ENCODE measurements around the gene CTPS1. TPM values are rescaled to one million over a fixed set of nuclear protein-coding genes. Genes with fewer than 3 reads are reported as not detected.
A peak's percentile ranks its signal among the peaks of the same experiment; 100 is the strongest.

The CTPS1 gene
- total RNA-seq, 1 experiment from 2014 or later: 23.0 TPM

DNA sequence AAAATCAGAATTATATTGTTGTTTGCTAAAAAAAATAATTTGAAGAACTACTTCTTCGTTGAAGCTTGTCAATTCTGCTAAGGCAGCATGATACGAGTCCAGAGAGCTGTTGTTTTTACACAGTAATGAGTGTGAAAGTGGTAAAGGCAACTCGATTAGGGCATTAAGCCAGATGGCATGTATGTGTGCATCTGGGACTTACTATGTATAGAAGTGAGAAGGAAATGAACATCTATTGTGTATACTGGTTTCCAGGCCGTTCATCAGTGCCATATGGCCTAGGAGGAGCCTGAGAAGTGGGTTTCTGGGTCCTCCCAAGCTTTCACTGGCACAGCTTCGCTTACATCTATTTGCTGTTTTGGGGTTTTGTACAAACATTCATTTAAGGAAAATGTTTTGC, 5.7 kb downstream of the CTPS1 start:
- no peak for DNase-seq (ENCODE audit: low read depth, low spot score)
- in situ Hi-C loops (cut with HindIII; ENCODE audit: low pct_unique_long_range_greater_than_20kb, low sequenced_read_pairs): no loop called here

DNA sequence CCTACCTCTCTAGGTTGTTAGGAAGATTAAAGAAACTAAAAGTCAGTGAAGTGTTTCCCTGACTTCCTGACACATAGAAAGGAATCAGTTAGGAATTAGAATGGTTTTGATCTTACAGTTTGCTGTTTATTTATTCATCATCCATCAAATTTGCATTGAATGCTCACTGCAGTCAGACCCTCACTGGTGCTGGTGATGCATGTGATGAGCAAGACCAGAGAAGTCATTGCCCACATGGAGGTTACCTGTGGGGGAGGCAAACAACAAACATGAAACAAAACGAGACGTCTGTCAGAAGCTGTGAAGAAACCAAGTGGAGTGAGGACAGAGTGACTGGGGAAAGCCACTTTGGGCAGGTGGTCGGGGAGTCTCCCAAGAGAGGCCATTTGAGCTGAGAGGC, 6.4 kb downstream of the CTPS1 start:
- in situ Hi-C loops (cut with HindIII; ENCODE audit: low pct_unique_long_range_greater_than_20kb, low sequenced_read_pairs): no loop called here
- no peak for DNase-seq (ENCODE audit: low read depth, low spot score)

DNA sequence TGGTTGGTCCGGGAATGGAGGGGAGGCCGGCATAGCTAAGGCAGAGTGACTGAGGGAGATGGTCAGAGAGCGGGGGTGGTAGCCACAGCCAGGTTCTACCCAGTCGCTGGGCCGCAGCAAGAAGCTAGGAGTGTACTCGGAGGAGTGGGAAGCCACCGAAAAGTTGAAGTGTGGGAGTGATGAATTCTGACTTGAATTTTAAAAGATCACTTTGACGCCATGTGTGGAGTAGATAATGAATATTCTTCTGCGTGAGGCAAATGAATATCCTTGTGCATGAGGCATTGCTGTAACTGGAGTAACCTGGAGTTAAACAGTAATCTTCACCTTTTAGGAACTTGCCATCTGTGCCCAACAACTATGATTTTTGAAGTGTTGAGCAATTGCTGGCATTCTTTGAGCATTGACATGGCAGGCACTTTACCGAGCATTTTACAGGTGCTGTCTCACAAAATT, 6.9 kb downstream of the CTPS1 start:
- in situ Hi-C loops (cut with HindIII; ENCODE audit: low pct_unique_long_range_greater_than_20kb, low sequenced_read_pairs): no loop called here
- no peak for DNase-seq (ENCODE audit: low read depth, low spot score)

DNA sequence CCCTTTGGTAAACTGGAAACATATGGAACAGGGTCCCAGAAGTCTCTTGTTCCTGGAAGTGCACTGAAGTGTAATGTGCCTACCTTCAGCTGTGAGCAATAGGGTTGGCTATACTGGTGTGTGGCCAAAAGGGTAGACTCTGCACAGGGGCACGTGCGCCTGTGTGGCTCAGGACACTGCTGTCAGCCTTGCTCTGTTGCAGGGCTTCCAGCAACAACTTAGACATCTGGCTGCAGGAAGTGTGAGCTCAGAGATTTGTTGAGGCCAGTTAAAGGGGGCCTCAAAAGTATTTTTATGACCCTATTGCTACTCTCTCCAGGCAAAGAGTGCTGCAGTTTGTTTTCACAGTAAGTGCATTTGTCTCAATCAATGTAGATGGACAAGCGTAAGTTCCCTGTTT, 7.5 kb downstream of the CTPS1 start:
- DNase-seq (ENCODE audit: low read depth, low spot score): no peak
- in situ Hi-C loops (cut with HindIII; ENCODE audit: low pct_unique_long_range_greater_than_20kb, low sequenced_read_pairs): no loop called here

DNA sequence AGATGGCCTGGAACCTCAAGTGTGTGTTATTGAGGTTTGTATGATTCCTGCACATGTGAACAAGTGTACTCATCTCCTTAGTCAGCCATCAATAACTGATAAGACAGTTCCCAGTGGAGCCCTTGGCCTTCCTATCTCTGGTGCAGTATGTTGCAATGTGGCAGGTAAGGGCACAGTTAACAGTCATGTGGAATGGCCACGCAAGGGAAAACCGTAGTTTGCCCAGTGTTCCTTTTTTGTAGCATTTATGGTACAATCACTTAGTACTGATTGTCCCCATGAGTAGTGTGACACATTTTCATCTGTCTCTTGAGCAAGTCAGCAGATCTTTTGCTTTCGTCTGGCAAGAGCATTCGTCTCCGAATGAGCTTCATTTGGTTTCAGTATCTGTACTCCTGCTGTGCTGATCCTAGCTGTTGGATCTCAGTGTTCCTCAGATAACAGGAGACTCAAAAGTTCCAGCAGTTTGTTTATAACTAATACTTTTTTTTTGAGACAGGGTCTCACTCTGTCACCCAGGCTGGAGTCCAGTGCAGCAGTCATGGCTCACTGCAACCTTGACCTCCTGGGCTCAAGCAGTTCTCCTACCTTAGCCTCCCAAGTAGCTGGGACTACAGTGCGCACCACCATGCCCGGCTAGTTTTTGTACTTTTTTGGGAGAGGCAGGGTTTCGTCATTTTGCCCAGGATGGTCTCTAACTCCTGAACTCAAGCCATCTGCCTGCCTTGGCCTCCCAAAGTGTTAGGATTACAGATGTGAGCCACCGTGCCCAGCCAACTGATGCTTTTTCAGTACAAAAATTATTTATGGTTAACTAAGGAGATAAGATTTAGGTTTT, 8.2 kb downstream of the CTPS1 start:
- no peak for DNase-seq (ENCODE audit: low read depth, low spot score)
- in situ Hi-C loops (cut with HindIII; ENCODE audit: low pct_unique_long_range_greater_than_20kb, low sequenced_read_pairs): no loop called here

DNA sequence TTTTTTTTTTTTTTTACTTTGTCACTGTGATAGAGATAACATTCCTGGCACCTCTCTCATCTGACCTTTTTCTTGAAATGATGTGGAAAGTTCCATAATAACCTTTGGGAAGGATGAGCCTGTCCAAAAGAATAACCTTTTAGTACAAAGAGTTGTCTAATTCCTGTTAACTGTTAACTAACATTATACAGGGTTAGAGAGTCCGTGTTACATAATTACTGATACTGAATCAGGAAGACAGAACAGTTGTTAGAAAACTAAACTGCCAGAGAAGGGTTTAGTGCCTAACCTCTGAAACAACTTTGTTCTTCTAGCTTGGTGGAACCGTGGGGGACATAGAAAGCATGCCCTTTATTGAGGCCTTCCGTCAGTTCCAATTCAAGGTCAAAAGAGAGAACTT, 8.8 kb downstream of the CTPS1 start:
- in situ Hi-C loops (cut with HindIII; ENCODE audit: low pct_unique_long_range_greater_than_20kb, low sequenced_read_pairs): no loop called here
- DNase-seq (ENCODE audit: low read depth, low spot score): no peak

DNA sequence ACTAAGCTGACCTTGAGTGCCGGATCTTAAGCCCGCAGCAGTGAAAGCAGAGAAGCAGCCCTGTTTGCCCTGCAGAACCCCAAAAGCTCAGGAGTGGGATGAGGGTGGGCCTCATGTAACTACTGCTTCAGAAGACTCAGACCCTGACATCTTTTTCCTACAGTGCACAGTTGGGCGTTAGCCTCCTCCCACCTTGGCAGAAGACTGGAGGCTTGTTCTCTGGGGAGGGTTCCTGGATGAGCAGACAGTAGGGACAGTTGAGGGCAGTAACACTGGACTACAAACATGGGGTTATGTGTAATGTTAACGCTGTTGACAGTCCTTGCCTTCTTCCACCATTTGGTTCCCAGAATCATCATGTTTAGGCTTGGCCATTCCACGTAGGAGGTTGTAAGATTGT, 9.6 kb downstream of the CTPS1 start:
- in situ Hi-C loops (cut with HindIII; ENCODE audit: low pct_unique_long_range_greater_than_20kb, low sequenced_read_pairs): no loop called here
- DNase-seq (ENCODE audit: low read depth, low spot score): no peak

DNA sequence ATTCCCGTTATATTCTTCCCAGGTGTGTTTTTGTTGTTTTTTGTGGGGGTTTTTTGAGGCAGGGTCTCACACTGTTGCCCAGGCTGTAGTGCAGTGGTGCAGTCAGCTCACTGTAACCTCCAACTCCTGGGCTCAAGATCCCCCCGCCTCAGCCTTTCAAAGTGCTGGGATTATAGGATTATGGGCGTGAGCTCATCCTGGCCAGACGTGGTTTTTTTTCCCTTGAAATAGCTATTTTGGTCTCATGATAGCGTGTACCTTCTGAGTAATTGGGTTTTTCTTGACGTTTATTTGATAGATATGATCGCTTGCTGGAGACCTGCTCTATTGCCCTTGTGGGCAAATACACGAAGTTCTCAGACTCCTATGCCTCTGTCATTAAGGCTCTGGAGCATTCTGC, 17.6 kb downstream of the CTPS1 start:
- in situ Hi-C loops (cut with HindIII; ENCODE audit: low pct_unique_long_range_greater_than_20kb, low sequenced_read_pairs): no loop called here
- no peak for DNase-seq (ENCODE audit: low read depth, low spot score)

DNA sequence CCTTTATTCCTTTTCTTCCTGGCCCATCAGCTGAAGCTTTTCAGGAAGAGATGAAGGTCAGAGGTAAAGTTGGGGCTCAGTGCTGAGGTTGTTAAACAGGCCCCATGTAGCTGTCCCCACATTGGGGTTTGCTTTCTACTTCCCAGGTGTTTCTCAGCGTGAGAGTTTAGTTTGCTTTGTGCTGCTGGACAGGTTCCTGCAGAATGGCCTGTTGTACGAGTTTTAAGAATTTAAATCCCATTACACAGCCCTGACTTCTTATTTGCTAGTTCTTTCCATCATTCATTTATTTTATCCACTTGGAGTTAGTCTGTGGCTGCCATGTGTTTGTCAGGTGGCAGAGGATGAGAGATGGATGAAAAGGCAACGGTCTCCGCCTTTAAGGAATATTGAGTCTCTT, 19.2 kb downstream of the CTPS1 start:
- no peak for DNase-seq (ENCODE audit: low read depth, low spot score)
- in situ Hi-C loops (cut with HindIII; ENCODE audit: low pct_unique_long_range_greater_than_20kb, low sequenced_read_pairs): no loop called here

DNA sequence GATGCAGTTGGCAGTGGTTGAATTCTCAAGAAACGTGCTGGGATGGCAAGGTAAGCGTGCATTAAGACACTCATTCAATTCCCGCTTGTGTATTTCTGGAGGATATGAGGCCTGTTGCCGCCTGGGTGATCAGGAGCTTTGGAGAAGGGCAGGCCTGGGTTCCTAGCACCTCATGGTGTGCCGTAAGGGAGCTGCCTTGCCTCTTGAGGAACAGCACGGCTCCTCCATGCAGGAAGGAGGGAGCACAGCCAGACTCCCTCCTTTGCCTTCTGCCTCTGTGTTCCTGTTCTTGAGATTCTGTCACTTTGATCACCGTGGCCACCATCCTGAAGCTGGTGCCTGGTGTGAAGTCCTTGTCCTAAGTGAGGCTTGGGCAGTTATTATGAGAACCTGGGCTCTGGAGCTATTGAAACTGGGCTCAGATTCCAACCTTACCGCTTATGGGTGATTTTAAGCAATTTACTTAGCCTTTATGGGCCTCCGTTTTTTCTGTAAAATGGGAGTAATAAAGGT, 23.7 kb downstream of the CTPS1 start:
- DNase-seq (ENCODE audit: low read depth, low spot score): no peak
- in situ Hi-C loops (cut with HindIII; ENCODE audit: low pct_unique_long_range_greater_than_20kb, low sequenced_read_pairs): no loop called here

DNA sequence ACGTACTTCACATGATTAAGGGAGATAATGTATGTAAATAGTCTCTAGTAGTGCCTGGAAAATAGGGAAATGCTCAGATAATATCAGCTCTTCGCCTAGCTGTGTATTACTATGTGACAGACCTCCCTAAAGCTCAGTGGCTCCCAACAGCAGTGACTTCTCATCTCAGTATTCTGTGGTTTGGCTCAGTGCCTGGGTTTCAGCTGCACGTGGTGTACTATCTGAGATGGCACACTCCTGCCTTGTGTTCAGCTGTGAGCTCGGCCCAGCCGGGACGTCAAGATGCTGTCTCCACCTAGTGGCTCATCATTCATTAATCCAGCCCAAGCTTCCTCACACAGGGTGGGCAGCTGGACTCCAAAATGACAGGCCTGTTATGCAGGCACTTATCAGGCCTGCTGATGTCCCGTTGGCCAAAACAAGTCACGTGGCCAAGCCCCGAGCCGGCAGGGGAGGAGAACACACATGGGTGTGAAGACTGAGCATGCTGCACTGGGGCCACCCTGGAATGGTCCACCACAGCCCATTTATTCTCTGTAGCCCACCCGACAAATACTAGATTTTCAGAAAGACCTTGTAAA, 24.2 kb downstream of the CTPS1 start:
- in situ Hi-C loops (cut with HindIII; ENCODE audit: low pct_unique_long_range_greater_than_20kb, low sequenced_read_pairs): no loop called here
- DNase-seq (ENCODE audit: low read depth, low spot score): peak; percentile 97

DNA sequence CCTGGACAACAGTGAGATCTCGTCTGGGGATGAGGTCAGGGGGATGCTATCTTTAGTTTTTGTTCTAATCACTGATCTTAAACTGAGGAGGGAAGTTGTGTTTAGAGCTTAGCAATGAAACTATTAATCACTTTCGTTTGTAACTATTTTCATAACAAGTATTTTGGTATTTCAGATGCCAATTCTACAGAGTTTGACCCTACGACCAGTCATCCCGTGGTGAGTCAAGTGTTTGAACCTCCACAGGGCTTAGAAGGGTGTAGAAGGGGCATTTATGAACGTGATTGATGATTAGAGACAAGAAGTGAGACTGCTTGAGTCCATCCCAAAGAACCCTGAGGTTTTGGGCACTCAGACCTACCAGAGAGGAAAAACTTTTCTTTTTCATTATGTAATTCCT, 26.4 kb downstream of the CTPS1 start:
- in situ Hi-C loops (cut with HindIII; ENCODE audit: low pct_unique_long_range_greater_than_20kb, low sequenced_read_pairs): no loop called here
- no peak for DNase-seq (ENCODE audit: low read depth, low spot score)

DNA sequence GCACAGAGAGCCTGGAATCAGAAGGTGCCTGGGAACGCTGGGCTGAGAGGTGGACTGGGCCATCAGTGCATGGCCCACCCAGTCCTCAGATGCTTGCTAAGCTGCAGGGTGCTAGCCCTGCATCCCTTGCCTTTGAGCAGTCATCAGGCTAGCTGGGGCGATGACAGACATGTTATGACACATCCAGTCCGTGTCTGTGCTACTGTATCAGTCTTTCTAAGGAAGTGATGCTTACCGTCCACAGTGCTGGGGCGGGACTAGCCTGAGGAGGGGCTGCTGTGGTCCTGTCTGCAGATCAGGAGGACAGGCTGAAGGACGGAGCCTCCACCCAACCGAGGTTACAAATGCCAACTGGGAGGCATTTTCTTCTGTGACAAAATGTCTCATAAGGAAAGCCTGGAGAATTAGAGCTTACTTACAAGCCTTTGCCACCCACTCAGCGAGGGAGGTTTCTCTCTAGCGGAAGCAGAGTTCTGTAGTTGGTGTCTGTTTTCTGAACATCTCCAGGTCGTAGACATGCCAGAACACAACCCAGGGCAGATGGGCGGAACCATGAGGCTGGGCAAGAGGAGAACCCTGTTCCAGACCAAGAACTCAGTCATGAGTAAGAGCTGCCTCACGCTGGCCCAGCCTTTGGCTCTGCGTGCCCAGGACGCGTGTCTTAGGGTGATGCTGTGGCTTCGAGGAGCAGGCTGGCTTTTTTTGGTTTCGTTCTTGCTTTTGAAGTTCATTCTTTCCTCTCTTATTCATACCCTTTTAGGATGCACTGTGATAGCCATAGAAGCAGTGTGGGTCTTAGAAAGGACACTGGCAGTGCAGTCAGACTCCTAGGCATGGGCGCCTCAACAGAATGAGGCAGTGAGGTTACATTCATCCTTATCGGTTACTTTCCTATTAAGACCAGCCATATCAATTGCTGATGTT, 27.7 kb downstream of the CTPS1 start:
- DNase-seq (ENCODE audit: low read depth, low spot score): no peak
- in situ Hi-C loops (cut with HindIII; ENCODE audit: low pct_unique_long_range_greater_than_20kb, low sequenced_read_pairs): no loop called here

DNA sequence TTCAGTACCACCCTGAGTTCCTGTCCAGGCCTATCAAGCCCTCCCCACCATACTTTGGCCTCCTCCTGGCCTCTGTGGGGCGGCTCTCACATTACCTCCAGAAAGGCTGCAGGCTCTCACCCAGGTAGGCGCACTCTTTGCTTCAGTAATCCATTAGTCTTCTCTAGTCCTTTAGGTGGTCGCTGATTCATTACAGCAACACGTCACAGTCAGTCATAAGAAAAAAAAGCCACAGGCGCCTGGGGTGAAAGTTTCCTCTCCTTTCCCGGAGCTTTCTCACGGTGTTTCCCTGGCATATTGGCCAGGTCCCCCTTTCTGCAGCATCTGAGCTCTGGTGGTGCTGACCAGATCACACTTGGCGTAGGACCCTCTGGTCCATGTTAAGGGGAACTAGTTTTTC, 30.0 kb downstream of the CTPS1 start:
- DNase-seq (ENCODE audit: low read depth, low spot score): no peak
- in situ Hi-C loops (cut with HindIII; ENCODE audit: low pct_unique_long_range_greater_than_20kb, low sequenced_read_pairs): no loop called here

DNA sequence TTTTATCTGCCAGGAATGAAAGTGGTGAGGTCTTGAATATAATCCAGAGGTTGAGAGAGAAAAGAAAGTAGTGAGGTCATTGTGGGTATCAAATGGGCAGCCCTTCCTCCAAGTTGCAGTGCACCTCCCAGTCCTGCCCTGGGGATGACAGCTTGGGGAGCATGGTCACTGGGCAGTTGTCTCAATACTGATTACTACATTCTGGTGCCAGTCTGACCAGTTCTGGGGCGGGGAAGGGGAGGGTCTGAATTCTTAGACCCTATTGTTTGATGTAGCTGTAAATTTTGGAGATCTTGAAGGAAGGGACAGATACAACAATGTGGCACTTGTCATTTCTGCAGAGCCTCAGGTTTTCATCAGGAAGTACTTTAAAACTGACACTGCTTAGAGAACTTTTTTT, 30.8 kb downstream of the CTPS1 start:
- in situ Hi-C loops (cut with HindIII; ENCODE audit: low pct_unique_long_range_greater_than_20kb, low sequenced_read_pairs): no loop called here
- no peak for DNase-seq (ENCODE audit: low read depth, low spot score)

DNA sequence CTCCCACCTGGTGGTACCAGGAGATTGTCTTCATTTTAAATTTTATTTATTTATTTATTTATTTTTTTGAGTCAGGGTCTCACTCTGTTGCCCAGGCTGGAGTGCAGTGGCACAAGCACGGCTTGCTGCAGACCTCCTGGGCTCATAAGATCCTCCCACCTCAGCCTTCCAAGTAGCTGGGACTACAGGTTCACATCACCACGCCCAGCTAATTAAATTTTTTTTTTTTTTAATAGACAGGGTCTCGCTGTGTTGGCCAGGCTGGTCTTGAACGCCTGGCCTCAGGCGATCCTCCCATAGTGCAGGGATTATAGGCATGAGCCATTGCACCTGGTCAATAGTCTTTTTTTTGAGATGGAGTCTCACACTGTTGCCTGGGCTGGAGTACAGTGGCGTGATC, 33.5 kb downstream of the CTPS1 start:
- in situ Hi-C loops (cut with HindIII; ENCODE audit: low pct_unique_long_range_greater_than_20kb, low sequenced_read_pairs): no loop called here
- no peak for DNase-seq (ENCODE audit: low read depth, low spot score)

DNA sequence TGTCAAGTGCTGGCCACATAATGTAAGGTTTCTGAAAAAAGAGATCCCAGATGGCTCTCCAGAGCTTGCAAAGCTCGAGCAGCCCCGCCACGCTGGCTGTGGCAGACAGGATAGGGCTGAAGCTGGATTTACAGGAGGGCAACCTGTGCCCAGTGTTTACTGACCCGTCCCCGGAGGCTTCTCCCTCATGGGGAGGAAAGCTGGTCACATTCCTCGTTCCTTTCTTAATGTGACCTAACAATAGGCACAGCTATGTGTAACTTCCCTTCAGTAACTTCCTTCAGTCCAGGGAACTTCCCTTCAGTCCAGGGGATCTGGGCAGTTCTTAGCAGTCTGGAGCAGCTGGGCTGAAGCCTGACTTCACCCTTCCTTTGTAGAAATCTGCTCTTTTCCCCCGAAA, 34.3 kb downstream of the CTPS1 start:
- no peak for DNase-seq (ENCODE audit: low read depth, low spot score)
- in situ Hi-C loops (cut with HindIII; ENCODE audit: low pct_unique_long_range_greater_than_20kb, low sequenced_read_pairs): no loop called here

DNA sequence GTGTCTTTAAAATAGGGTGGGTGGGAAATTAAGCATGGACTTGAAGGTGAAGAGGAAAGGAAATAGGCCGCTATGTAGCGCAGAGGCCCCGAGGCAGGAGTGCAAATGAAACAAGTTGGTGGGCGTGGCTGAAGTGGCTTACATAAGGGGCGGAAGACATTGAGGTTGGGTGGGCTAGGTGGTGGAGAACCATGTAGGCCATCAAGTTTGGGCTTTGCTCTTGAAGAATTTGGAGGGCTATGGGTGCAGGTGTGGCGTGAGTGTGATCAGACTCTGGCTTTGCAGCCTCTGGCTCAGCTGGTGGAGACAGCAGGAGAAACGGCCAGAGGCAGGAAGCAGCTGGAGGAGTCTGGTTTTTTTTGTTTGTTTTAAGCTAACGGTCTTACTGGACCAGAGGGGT, 35.4 kb downstream of the CTPS1 start:
- in situ Hi-C loops (cut with HindIII; ENCODE audit: low pct_unique_long_range_greater_than_20kb, low sequenced_read_pairs): no loop called here
- no peak for DNase-seq (ENCODE audit: low read depth, low spot score)

Data from SK-MEL-5 (cell line).